Measurements from ENCODE around the gene GAS5. TPM values are rescaled to one million over a fixed set of nuclear protein-coding genes. Genes with fewer than 3 reads are reported as not detected.

Gene GAS5
- total and polyA plus RNA-seq, 9 of the 15 experiments (the other 6 are each of a cell fraction or from before 2014, with no cell fraction given): 565 to 1,860 (median 1,006) TPM

DNA sequence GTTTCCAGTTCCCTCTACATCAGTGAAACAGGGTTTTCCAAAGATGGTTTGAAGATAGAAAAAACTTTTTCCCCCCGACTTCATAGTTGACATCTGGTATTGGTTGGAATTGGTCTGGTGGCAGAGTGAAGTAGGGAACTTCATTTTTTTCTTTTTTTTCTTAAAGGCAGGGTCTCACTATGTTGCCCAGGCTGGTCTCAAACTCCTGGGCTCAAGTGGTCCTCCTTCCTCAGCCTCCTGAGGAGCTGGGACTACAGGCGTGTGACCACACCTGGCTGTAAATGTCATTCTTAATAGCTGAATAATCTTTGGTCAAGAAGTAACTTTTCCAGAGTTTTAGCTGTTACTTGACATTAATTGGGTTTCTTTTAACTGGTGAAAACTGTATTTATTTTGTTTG is 22.1 kb upstream of the GAS5 start:
- no peak overlapping the region for H3K27ac ChIP-seq (ENCODE audit: extremely low read depth, low read depth, low read length)
- no peak overlapping the region for H3K4me3 ChIP-seq
- H3K4me2 ChIP-seq (ENCODE audit: insufficient read depth, low read length): no peak overlapping the region
- no peak for ATAC-seq
- TF ChIP-seq ZNF121 (CRISPR knock-in tag; conservative IDR thresholded peaks at IDR 0.05): peak; percentile 77; the same call in 1 of the 2 replicates
- no peak for TF ChIP-seq MAFG (tag; conservative IDR thresholded peaks at IDR 0.05)
- WGBS (ENCODE audit: insufficient coverage, low coverage, missing lambda C conversion rate): 68% methylated on average over 2 of the region's 2 CpGs
- H3K79me2 ChIP-seq (ENCODE audit: control insufficient read depth, insufficient read depth, low read length): no peaks in the 10 kb centered on the region
- H3K9me1 ChIP-seq (ENCODE audit: control insufficient read depth, insufficient read depth, low read length): no peaks in the 10 kb centered on the region
- in situ Hi-C loops (cut with MboI) (no loop called here), intact Hi-C loops (cut with micrococcal nuclease) (no loop called here)
- no peaks in the 10 kb centered on the region for H4K20me1 ChIP-seq (replicated peaks; ENCODE audit: control insufficient read depth, insufficient read depth, low read length)
- no peak for DNase-seq (ENCODE audit: extremely low read depth in 1 of 4, low spot score in 3 of 4)
- H3K9ac ChIP-seq (ENCODE audit: insufficient read depth in 1 of 2, low read depth in 2 of 2, low read length in 2 of 2): no peak overlapping the region
- no peak for FAIRE-seq
- no peaks in the 10 kb centered on the region for H3K9me3 ChIP-seq (replicated peaks; ENCODE audit: control insufficient read depth, insufficient read depth, low read depth, low read length)
- no peaks in the 10 kb centered on the region for H3K27me3 ChIP-seq (ENCODE audit: control insufficient read depth in 2 of 2, insufficient read depth in 2 of 2, low read length in 2 of 2)
- no peak overlapping the region for H2AFZ ChIP-seq (ENCODE audit: low read depth, low read length)
- H3K36me3 ChIP-seq (ENCODE audit: control insufficient read depth, insufficient read depth, low read length): peaks cover 14% of the 10 kb centered on the region; the same call in 2 of the 3 replicates
- H3K4me1 ChIP-seq (replicated peaks in 1 of 2; ENCODE audit: control insufficient read depth in 2 of 2, insufficient read depth in 2 of 2, low read length in 2 of 2): no peaks in the 10 kb centered on the region
- ChIA-PET CTCF (ENCODE audit: low intra/inter-chr PET ratio) (no interaction called here), POLR2A (interaction anchor here (0.9 to 2.9 kb wide), 3 partner anchors 7 to 22 kb away, joined by 3 to 26 read pairs (median 3); partner anchors contain the start of genes GAS5 and ZBTB37)
- BruUV-seq (replicated peaks): no TSS peak

- in situ Hi-C loops (cut with MboI) (no loop called here), intact Hi-C loops (cut with micrococcal nuclease) (no loop called here)
- no peak for TF ChIP-seq ZNF175 (CRISPR knock-in tag; IDR thresholded peaks at IDR 0.05; ENCODE audit: low read depth)
- TF ChIP-seq ZNF146 (CRISPR knock-in tag; IDR thresholded peaks at IDR 0.05; ENCODE audit: unreplicated experiment): no peak
- no peak for TF ChIP-seq ZNF431 (CRISPR knock-in tag; IDR thresholded peaks at IDR 0.05)
- no peak for TF ChIP-seq ARNT (IDR thresholded peaks at IDR 0.05)
- no peak for TF ChIP-seq SMAD4 (CRISPR knock-in tag; conservative IDR thresholded peaks at IDR 0.05)
- no peak for TF ChIP-seq SMARCE1 (IDR thresholded peaks at IDR 0.05)
- TF ChIP-seq, protein P1, sequence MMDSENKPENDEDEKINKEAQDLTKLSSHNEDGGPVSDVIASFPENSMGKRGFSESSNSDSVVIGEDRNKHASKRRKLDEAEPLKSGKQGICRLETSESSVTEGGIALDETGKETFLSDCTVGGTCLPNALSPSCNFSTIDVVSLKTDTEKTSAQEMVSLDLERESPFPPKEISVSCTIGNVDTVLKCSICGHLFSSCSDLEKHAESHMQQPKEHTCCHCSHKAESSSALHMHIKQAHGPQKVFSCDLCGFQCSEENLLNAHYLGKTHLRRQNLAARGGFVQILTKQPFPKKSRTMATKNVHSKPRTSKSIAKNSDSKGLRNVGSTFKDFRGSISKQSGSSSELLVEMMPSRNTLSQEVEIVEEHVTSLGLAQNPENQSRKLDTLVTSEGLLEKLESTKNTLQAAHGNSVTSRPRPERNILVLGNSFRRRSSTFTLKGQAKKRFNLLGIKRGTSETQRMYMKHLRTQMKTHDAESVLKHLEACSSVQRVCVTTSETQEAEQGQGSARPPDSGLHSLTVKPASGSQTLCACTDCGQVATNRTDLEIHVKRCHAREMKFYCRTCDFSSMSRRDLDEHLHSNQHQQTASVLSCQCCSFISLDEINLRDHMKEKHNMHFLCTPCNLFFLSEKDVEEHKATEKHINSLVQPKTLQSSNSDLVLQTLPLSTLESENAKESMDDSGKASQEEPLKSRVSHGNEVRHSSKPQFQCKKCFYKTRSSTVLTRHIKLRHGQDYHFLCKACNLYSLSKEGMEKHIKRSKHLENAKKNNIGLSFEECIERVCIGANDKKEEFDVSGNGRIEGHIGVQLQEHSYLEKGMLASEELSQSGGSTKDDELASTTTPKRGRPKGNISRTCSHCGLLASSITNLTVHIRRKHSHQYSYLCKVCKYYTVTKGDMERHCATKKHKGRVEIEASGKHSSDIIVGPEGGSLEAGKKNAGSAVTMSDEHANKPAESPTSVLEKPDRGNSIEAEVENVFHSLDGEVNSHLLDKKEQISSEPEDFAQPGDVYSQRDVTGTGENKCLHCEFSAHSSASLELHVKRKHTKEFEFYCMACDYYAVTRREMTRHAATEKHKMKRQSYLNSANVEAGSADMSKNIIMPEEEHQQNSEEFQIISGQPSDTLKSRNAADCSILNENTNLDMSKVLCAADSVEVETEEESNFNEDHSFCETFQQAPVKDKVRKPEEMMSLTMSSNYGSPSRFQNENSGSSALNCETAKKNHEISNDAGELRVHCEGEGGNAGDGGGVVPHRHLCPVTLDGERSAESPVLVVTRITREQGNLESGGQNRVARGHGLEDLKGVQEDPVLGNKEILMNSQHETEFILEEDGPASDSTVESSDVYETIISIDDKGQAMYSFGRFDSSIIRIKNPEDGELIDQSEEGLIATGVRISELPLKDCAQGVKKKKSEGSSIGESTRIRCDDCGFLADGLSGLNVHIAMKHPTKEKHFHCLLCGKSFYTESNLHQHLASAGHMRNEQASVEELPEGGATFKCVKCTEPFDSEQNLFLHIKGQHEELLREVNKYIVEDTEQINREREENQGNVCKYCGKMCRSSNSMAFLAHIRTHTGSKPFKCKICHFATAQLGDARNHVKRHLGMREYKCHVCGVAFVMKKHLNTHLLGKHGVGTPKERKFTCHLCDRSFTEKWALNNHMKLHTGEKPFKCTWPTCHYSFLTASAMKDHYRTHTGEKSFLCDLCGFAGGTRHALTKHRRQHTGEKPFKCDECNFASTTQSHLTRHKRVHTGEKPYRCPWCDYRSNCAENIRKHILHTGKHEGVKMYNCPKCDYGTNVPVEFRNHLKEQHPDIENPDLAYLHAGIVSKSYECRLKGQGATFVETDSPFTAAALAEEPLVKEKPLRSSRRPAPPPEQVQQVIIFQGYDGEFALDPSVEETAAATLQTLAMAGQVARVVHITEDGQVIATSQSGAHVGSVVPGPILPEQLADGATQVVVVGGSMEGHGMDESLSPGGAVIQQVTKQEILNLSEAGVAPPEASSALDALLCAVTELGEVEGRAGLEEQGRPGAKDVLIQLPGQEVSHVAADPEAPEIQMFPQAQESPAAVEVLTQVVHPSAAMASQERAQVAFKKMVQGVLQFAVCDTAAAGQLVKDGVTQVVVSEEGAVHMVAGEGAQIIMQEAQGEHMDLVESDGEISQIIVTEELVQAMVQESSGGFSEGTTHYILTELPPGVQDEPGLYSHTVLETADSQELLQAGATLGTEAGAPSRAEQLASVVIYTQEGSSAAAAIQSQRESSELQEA (IDR thresholded peaks at IDR 0.05; ENCODE audit: low read depth): no peak
- no peak for TF ChIP-seq HOXB6 (CRISPR knock-in tag; IDR thresholded peaks at IDR 0.05; ENCODE audit: borderline replicate concordance)
These were observed 21.0 kb upstream of the GAS5 start for GRCh38 chr1:173888749-173889148.

More at GRCh38 chr1:173888749-173889148, 21.0 kb upstream of the GAS5 start:
- peaks cover 14% of the 10 kb centered on the region; the same call in 2 of the 3 replicates for H3K36me3 ChIP-seq (ENCODE audit: control insufficient read depth, insufficient read depth, low read length)
- no peaks in the 10 kb centered on the region for H3K79me2 ChIP-seq (ENCODE audit: control insufficient read depth, insufficient read depth, low read length)
- H3K4me2 ChIP-seq (ENCODE audit: insufficient read depth, low read length): no peak overlapping the region
- H4K20me1 ChIP-seq (replicated peaks; ENCODE audit: control insufficient read depth, insufficient read depth, low read length): no peaks in the 10 kb centered on the region
- ATAC-seq (no peak), DNase-seq (ENCODE audit: extremely low read depth in 1 of 4, low spot score in 3 of 4) (no peak), FAIRE-seq (no peak)
- H3K9ac ChIP-seq (ENCODE audit: insufficient read depth in 1 of 2, low read depth in 2 of 2, low read length in 2 of 2): no peak overlapping the region
- H3K4me1 ChIP-seq (replicated peaks in 1 of 2; ENCODE audit: control insufficient read depth in 2 of 2, insufficient read depth in 2 of 2, low read length in 2 of 2): no peaks in the 10 kb centered on the region
- no peaks in the 10 kb centered on the region for H3K27me3 ChIP-seq (ENCODE audit: control insufficient read depth in 2 of 2, insufficient read depth in 2 of 2, low read length in 2 of 2)
- POLR2A ChIA-PET: interaction anchor here (0.6 to 2.9 kb wide), 7 partner anchors 9 to 271 kb away, joined by 3 to 26 read pairs (median 3); partner anchors contain the start of genes GAS5, RABGAP1L, SERPINC1 and ZBTB37
- CTCF ChIA-PET (ENCODE audit: low intra/inter-chr PET ratio): no interaction called here
- no TSS peak for BruUV-seq (replicated peaks)
- H3K9me3 ChIP-seq (replicated peaks; ENCODE audit: control insufficient read depth, insufficient read depth, low read depth, low read length): no peaks in the 10 kb centered on the region
- H3K4me3 ChIP-seq: no peak overlapping the region
- H3K9me1 ChIP-seq (ENCODE audit: control insufficient read depth, insufficient read depth, low read length): no peaks in the 10 kb centered on the region
- H2AFZ ChIP-seq (ENCODE audit: low read depth, low read length): no peak overlapping the region
- H3K27ac ChIP-seq (ENCODE audit: extremely low read depth, low read depth, low read length): no peak overlapping the region
